NT2/D1 (cell line): ENCODE results near the gene PRRT1.

Source experiments
- DNase-seq: peaks from one replicate; pipeline ENCODE4 v3.0.0-alpha.2; 2011; ENCODE audit warnings: low read depth, low spot score
- H3K27me3 ChIP-seq: 2 replicates; pipeline ENCODE4 v1.6.0; 2011; ENCODE audit warnings: mild to moderate bottlenecking; ENCODE audit not compliant: insufficient read length, insufficient read depth
- H3K36me3 ChIP-seq: 2 replicates; pipeline ENCODE4 v1.6.1; 2011; ENCODE audit warnings: mild to moderate bottlenecking, low read length, mixed read lengths; ENCODE audit not compliant: insufficient read depth, insufficient read length
- H3K4me1 ChIP-seq: 2 replicates; pipeline ENCODE4 v1.5.1; 2011; ENCODE audit not compliant: insufficient read depth, insufficient read length
- H3K4me3 ChIP-seq: 2 replicates; pipeline ENCODE4 v1.5.1; 2011; ENCODE audit warnings: low read depth; ENCODE audit not compliant: insufficient read length
- H3K9ac ChIP-seq: 2 replicates; pipeline ENCODE4 v1.6.0; 2011; ENCODE audit warnings: low read depth; ENCODE audit not compliant: insufficient read length
- H3K9me3 ChIP-seq: 2 replicates; pipeline ENCODE4 v1.5.1; 2011; ENCODE audit warnings: mild to moderate bottlenecking, low read length; ENCODE audit not compliant: insufficient read depth
- SUZ12 ChIP-seq: IDR thresholded peaks from 2 replicates; pipeline ENCODE4 v1.6.1; 2011; ENCODE audit not compliant: insufficient read length, insufficient read depth; ENCODE audit errors: extremely low read depth
- YY1 ChIP-seq: IDR thresholded peaks from 2 replicates; pipeline ENCODE4 v1.6.1; 2011; ENCODE audit not compliant: insufficient read length, insufficient read depth
- ZNF274 ChIP-seq: IDR thresholded peaks from 2 replicates; pipeline ENCODE4 v1.6.1; 2011; ENCODE audit warnings: mild to moderate bottlenecking, low read depth, low read length

PRRT1 gene

DNA sequence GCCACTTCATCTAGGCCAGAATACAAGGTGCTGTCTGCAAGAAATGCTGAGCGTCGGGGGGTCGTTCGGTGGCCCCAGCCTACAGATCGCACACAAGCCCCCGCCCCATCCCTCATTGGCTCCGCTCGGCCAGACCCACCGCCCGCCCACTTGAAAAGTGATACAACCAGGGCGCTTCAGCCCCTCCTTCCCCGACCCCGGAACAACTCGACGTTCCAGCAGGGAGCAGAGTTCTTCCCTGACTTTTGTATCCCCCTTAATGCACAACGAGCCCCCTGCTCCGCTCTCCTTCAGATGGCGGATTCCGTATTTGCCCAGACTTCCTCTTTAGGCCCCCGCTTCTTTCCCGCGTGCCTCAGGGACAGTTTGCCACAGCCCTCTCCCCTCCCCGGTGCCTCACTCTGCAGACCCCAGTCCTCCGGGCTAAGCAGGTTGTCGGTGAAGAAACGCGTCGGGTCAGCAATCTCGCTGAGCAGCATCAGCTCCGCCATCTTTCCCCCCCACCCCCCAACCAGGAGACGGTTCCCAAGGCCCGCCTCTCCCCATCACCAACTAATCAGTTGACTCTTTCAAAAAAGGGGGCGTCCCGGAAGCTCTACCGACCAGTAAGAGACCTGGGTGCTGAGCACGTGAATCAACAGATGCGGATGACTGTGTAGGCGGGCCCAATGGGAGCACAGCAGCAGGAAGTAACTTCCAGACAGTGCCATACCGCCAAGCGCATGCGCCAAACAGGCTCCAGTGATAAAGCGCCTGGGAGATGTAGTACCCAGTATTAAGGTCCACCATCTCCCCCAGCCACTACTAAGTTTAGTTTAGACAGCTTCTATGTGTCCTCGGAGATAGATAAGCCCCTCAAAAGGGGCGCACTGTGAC lies 23.8 kb downstream of the PRRT1 start, which contains the start of gene ATF6B:
ATF6B (minus strand) TSS at position 530 of the 876 bp plus-strand sequence; CDS start at position 491, 39 bp downstream.
- TF ChIP-seq YY1 = peak; percentile 62
- no peak for TF ChIP-seq ZNF274
- TF ChIP-seq SUZ12 = no peak
- no peaks in the 10 kb centered on the region for H3K9me3 ChIP-seq
- peak; percentile 95 for DNase-seq
- H3K36me3 ChIP-seq = peaks cover 31% of the 10 kb centered on the region
- H3K9ac ChIP-seq = peak within 1 kb of the TSS; percentile 94
- peak within 1 kb of the TSS; percentile 97 for H3K4me3 ChIP-seq
- H3K4me1 ChIP-seq = peaks cover 4% of the 10 kb centered on the region
- H3K27me3 ChIP-seq = no peaks in the 10 kb centered on the region

DNA sequence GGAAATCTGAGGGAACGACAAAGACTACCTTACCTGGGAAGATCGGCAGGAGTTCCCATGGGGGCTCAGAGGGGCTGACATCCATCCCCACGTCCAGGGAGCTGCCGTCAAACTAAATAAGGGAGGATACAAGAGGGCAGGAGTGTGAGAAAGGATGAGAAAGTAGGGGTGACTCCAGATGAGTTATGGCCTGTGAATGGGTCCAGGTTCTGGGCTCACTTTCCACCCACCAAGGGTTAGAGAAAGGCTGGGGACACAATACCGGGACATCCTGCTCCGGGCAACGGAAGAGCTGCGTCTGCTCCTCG lies 24.4 kb downstream of the PRRT1 start:
- H3K9ac ChIP-seq = peak overlapping the region; percentile 94
- no peaks in the 10 kb centered on the region for H3K27me3 ChIP-seq
- peak overlapping the region; percentile 97 for H3K4me3 ChIP-seq
- H3K4me1 ChIP-seq = peaks cover 4% of the 10 kb centered on the region
- no peaks in the 10 kb centered on the region for H3K9me3 ChIP-seq
- H3K36me3 ChIP-seq = peaks cover 31% of the 10 kb centered on the region
- DNase-seq = no peak
- no peak for TF ChIP-seq YY1
- TF ChIP-seq SUZ12 = no peak
- TF ChIP-seq ZNF274 = no peak

DNA sequence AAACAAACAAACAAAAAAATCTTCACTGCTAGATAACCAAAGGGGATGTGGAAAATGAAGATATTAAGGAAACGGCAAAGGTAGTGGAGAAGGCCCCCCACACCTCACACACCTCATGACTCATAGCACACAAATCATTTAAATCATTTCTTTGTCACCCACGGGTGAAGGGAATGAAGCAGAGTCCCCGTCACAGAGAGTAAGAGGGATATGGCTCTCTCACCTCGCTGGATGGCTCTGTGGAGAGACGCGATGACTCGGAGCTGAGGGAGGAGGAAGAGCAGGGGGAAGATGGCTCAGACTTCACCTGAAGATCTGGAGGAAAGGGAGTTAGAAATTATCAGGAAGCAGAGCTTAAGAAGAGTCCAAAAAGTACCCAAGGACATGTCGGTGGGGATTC lies 24.9 kb downstream of the PRRT1 start:
- DNase-seq = no peak
- Histone ChIP-seq H3K9ac (no peak overlapping the region), H3K4me3 (no peak overlapping the region), H3K9me3 (no peaks in the 10 kb centered on the region), H3K36me3 (peaks cover 34% of the 10 kb centered on the region), H3K27me3 (no peaks in the 10 kb centered on the region), H3K4me1 (peaks cover 4% of the 10 kb centered on the region)
- TF ChIP-seq SUZ12 (no peak), YY1 (no peak), ZNF274 (no peak)

DNA sequence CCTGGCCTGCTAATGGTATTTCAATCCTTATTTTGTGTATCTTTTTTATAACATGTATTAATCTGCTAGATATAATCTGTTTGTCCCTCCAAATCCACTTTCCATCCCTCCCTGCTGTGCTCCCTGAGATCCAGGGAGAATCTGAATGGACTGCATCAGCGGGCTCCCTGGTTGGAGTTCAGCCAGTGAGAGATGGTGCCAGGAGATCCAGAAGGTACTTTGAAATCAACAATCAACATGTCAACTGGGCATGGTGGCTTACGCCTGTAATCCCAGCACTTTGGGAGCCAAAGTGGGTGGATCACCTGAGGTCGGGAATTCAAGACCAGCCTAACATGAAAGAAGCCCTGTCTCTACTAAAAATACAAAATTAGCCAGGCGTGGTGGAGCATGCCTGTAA lies 28.1 kb downstream of the PRRT1 start:
- no peaks in the 10 kb centered on the region for H3K27me3 ChIP-seq
- H3K4me1 ChIP-seq = peaks cover 1% of the 10 kb centered on the region
- no peak for TF ChIP-seq ZNF274
- TF ChIP-seq SUZ12 = no peak
- no peak for TF ChIP-seq YY1
- H3K36me3 ChIP-seq = peaks cover 46% of the 10 kb centered on the region
- H3K9me3 ChIP-seq = no peaks in the 10 kb centered on the region
- H3K4me3 ChIP-seq = no peak overlapping the region
- DNase-seq = no peak
- H3K9ac ChIP-seq = no peak overlapping the region

DNA sequence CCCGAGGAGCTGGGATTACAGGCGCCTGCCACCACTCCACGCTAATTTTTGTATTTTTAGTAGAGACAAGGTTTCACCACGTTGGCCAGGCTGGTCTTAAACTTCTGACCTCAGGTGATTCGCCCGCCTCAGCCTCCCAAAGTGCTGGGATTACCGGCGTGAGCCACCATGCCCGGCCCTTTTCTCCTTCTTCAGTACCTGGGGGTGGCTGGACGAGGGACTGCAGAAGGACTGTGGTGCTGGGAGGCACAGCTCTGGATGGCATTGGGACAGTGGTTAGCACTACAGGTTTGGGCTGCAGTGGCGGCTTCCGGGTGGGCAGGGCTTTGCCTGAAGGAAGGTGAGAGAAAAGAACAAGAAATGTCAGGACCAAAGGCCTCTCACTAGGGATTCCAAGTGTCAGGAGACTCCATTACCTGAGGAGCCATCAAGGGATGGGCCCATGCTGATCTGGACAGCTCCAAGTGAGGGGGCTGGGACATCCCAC lies 31.1 kb downstream of the PRRT1 start:
- peaks cover 65% of the 10 kb centered on the region for H3K36me3 ChIP-seq
- no peak for DNase-seq
- no peaks in the 10 kb centered on the region for H3K9me3 ChIP-seq
- H3K4me1 ChIP-seq = no peaks in the 10 kb centered on the region
- H3K27me3 ChIP-seq = no peaks in the 10 kb centered on the region
- H3K4me3 ChIP-seq = no peak overlapping the region
- no peak for TF ChIP-seq YY1
- no peak for TF ChIP-seq ZNF274
- TF ChIP-seq SUZ12 = no peak
- no peak overlapping the region for H3K9ac ChIP-seq

DNA sequence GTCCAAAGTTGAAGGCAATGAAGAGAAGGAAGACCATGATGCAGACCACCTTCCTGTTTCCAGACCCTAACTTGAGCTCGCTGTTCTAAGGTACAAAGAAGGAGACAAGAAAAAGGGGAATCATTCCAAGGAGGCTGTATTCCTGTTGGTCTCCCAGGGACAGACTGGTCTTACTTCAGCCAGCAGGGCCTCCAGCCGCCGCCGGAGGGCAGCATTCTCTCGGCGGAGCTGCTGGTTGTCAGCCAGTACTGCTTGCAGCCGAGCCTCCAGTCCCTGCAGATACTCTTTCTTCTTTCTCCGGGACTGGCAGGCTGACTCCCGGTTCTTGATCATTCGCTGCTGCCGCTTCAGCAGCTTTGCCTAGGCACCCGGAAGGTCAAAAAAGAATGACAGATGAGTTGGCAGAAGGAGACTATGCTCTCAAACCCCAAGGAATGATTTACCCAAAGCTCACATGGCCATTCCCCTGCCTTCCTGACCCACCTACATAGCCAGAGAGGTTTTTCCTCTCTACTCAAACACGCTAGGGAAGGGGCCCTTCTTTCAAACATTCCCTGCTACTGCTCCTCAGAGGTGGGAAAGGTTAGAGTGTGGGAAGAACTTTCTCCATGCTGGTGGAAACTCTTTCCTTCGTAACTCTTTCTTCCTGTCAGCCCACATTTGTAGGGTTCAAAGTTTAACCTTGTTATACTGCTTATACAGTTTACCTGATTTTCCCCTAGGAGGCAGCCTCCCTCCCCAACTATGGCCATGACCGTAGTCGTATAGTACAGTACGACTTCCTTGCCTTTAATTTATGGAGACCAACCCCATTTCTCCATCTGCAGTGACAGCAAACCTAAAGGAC lies 32.7 kb downstream of the PRRT1 start:
- DNase-seq = peak; percentile 64
- Histone ChIP-seq H3K4me1 (peaks cover 2% of the 10 kb centered on the region), H3K27me3 (no peaks in the 10 kb centered on the region), H3K36me3 (peaks cover 60% of the 10 kb centered on the region), H3K9ac (no peak overlapping the region), H3K4me3 (no peak overlapping the region), H3K9me3 (no peaks in the 10 kb centered on the region)
- TF ChIP-seq YY1 (no peak), SUZ12 (no peak), ZNF274 (no peak)

DNA sequence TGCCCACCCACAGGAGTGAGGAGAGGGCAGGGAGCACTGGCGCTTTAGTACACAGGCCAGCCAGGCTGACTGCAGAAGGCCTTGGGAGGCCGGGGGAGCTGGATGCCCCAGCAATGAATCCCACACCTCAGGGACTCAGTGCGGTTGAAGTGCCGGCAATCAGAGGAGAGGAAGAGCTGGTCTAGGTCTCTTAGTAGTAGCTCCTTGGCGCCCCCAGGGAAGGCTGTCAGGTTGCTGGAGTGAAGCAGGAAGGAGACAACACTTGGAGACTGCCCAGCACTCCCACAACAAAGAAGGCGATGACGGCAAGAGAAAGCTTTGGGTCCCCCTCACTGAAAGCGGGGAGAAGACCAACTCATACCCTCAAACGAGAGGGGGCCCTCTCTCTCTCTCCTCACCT lies 34.3 kb downstream of the PRRT1 start:
- TF ChIP-seq ZNF274 (no peak), SUZ12 (no peak), YY1 (no peak)
- Histone ChIP-seq H3K9me3 (no peaks in the 10 kb centered on the region), H3K4me3 (no peak overlapping the region), H3K9ac (no peak overlapping the region), H3K27me3 (no peaks in the 10 kb centered on the region), H3K4me1 (peaks cover 3% of the 10 kb centered on the region), H3K36me3 (peaks cover 63% of the 10 kb centered on the region)
- no peak for DNase-seq

DNA sequence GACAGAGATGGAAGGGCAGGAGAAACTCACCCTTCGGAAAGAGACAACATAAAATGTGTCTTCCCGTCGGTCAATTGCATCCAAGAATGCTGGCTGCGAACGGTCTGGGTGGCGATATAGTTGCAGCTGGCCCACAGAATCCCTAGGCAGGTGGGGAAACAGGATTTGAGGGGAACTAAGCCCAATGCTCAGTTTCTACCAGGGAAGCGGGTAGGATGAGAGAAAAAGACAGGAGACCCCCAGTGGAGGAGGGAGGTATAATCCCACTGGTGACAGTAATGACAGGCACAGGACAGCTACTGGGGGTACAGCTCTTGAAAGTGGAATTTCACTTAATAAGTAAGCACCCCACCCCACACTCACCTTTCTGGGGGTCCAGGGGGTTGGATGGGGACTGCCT lies 35.1 kb downstream of the PRRT1 start:
- TF ChIP-seq SUZ12 (no peak), ZNF274 (no peak), YY1 (no peak)
- H3K4me1 ChIP-seq = peaks cover 3% of the 10 kb centered on the region
- H3K9me3 ChIP-seq = no peaks in the 10 kb centered on the region
- H3K36me3 ChIP-seq = peaks cover 62% of the 10 kb centered on the region
- H3K9ac ChIP-seq = no peak overlapping the region
- H3K4me3 ChIP-seq = no peak overlapping the region
- DNase-seq = no peak
- no peaks in the 10 kb centered on the region for H3K27me3 ChIP-seq
